HL-60 (cell line): ENCODE results near the gene TRPV4.

Source experiments
- POLR2AphosphoS5 ChIP-seq: IDR thresholded peaks from 2 replicates; pipeline ENCODE4 v1.6.1; 2012; ENCODE audit warnings: low read depth
- REST ChIP-seq: IDR thresholded peaks from 2 replicates; pipeline ENCODE4 v1.6.1; 2012; ENCODE audit warnings: low read depth; ENCODE audit not compliant: insufficient replicate concordance
- SPI1 ChIP-seq: IDR thresholded peaks from 2 replicates; pipeline ENCODE4 v1.6.1; 2012; ENCODE audit warnings: low read depth, mild to moderate bottlenecking, borderline replicate concordance
- TF ChIP-seq, protein P1 (sequence below): IDR thresholded peaks from one replicate; pipeline ENCODE4 v1.5.1; 2011; ENCODE audit warnings: low read length, control low read depth, inconsistent platforms; ENCODE audit not compliant: insufficient read depth

DNA sequence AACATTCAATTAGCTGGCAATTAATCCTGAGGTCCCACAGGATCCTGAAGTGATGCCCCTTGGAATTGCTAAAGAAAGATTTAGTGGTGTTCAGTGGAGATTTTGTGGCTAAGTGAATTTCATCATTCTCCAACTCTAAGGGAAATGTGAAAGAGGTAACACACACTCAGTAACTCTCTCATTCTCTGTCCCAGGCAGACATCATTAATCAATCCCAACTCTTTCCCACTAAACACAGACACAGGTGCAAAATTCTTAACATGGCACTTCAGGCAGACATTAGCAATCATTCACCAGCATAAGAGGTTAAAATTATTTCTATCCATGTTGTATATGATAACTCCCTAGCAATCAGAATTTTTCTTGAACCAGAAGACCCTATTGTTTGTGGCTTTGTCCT is 40.2 kb downstream of the TRPV4 start:
- TF ChIP-seq POLR2AphosphoS5 (no peak), REST (no peak), SPI1 (no peak)
- TF ChIP-seq, protein P1, sequence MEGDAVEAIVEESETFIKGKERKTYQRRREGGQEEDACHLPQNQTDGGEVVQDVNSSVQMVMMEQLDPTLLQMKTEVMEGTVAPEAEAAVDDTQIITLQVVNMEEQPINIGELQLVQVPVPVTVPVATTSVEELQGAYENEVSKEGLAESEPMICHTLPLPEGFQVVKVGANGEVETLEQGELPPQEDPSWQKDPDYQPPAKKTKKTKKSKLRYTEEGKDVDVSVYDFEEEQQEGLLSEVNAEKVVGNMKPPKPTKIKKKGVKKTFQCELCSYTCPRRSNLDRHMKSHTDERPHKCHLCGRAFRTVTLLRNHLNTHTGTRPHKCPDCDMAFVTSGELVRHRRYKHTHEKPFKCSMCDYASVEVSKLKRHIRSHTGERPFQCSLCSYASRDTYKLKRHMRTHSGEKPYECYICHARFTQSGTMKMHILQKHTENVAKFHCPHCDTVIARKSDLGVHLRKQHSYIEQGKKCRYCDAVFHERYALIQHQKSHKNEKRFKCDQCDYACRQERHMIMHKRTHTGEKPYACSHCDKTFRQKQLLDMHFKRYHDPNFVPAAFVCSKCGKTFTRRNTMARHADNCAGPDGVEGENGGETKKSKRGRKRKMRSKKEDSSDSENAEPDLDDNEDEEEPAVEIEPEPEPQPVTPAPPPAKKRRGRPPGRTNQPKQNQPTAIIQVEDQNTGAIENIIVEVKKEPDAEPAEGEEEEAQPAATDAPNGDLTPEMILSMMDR: no peak
